Stimulated activated effector memory CD8-positive, alpha-beta T cell treated with anti-CD3 and anti-CD28 coated beads, Interleukin-12 subunit alpha, Interleukin-12 subunit beta, amount 100 ng/mL, for 72 hours (primary cell): ENCODE results near the gene DOCK9.
A peak's percentile ranks its signal among the peaks of the same experiment; 100 is the strongest.

Experiments used
- ATAC-seq: fragments of 150-1000 bp; cut with Tn5 transposase; 2 replicates; pipeline ENCODE4 v1.10.0; 2021
- DNase-seq, 2 donors: peaks; one replicate each; pipeline ENCODE4 v3.0.0; 2021 to 2022; ENCODE audit warnings: low spot score in 2 of 2
- H3K27ac Mint-ChIP-seq: one replicate; pipeline ENCODE4 v1.8.0; 2022; ENCODE audit warnings: mild to moderate bottlenecking, mixed read lengths
- H3K36me3 Mint-ChIP-seq: one replicate; pipeline ENCODE4 v1.8.0; 2022; ENCODE audit warnings: mild to moderate bottlenecking, mixed read lengths
- H3K4me1 Mint-ChIP-seq: one replicate; pipeline ENCODE4 v1.8.0; 2022; ENCODE audit warnings: mixed read lengths
- H3K4me3 Mint-ChIP-seq: one replicate; pipeline ENCODE4 v1.8.0; 2022; ENCODE audit warnings: mild to moderate bottlenecking, mixed read lengths
- H3K9me3 Mint-ChIP-seq: one replicate; pipeline ENCODE4 v1.8.0; 2022; ENCODE audit warnings: mixed read lengths

DOCK9 gene, protein sequence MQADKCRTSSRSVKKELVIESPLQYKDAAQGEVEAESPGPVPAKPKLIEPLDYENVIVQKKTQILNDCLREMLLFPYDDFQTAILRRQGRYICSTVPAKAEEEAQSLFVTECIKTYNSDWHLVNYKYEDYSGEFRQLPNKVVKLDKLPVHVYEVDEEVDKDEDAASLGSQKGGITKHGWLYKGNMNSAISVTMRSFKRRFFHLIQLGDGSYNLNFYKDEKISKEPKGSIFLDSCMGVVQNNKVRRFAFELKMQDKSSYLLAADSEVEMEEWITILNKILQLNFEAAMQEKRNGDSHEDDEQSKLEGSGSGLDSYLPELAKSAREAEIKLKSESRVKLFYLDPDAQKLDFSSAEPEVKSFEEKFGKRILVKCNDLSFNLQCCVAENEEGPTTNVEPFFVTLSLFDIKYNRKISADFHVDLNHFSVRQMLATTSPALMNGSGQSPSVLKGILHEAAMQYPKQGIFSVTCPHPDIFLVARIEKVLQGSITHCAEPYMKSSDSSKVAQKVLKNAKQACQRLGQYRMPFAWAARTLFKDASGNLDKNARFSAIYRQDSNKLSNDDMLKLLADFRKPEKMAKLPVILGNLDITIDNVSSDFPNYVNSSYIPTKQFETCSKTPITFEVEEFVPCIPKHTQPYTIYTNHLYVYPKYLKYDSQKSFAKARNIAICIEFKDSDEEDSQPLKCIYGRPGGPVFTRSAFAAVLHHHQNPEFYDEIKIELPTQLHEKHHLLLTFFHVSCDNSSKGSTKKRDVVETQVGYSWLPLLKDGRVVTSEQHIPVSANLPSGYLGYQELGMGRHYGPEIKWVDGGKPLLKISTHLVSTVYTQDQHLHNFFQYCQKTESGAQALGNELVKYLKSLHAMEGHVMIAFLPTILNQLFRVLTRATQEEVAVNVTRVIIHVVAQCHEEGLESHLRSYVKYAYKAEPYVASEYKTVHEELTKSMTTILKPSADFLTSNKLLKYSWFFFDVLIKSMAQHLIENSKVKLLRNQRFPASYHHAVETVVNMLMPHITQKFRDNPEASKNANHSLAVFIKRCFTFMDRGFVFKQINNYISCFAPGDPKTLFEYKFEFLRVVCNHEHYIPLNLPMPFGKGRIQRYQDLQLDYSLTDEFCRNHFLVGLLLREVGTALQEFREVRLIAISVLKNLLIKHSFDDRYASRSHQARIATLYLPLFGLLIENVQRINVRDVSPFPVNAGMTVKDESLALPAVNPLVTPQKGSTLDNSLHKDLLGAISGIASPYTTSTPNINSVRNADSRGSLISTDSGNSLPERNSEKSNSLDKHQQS (N-terminal part only)

GRCh38 chr13:98977568-98978265 is at the start of gene DOCK9:
Gene DOCK9 (minus strand): TSS chr13:98978064. CDS start chr13:98977909, 155 bp downstream.
- ATAC-seq, result no peak
- no peaks in the 10 kb centered on the region for H3K9me3 Mint-ChIP-seq
- H3K4me3 Mint-ChIP-seq, result no peak within 1 kb of the TSS
- H3K36me3 Mint-ChIP-seq, result no peaks in the 10 kb centered on the region
- DNase-seq, result no peak
- peaks cover 51% of the 10 kb centered on the region for H3K4me1 Mint-ChIP-seq
- H3K27ac Mint-ChIP-seq, result no peak within 1 kb of the TSS

DNA sequence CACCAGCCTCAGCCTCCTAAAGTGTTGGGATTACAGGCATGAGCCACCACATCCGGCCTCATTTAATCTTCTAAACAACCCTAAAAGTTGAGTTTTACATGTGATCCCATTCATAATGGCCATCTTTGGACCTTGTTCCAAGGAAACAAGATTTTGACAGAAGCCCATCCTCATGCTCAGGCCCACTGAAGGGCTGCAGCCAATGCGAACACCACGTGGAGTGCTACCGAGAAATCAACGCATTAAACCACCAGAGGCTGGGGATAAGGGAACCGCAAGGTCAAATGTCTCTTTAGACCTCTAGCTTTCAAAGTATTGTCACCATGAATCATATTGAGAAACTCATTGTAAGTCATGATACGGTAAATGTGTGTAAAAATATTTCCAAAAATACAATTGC is 49.4 kb upstream of the DOCK9 start:
- peaks cover 3% of the 10 kb centered on the region for H3K9me3 Mint-ChIP-seq
- peak; percentile 72 for ATAC-seq
- peaks cover 6% of the 10 kb centered on the region for H3K36me3 Mint-ChIP-seq
- peak overlapping the region; percentile 45 for H3K4me3 Mint-ChIP-seq
- H3K4me1 Mint-ChIP-seq, result peaks cover 64% of the 10 kb centered on the region
- H3K27ac Mint-ChIP-seq, result peak overlapping the region; percentile 90
- DNase-seq, result peak in 1 of 2 donors; percentile 70

DNA sequence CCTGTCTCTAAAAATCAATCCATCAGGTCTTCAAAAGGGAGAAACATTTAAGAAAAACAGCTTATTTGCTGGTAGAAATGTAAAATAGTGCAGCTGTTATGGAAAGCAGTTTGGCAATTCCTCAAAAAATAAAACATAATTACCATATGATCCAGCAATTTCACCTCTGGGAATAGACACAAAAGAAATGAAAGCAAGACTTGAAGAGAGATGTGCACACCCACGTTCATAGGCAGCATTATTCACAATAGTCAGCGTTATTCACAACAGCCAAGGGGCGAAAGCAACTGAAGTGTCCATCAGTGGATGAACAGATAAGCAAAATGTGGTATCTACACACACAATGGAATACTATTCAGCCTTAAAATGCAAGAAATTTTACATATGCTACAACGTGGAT is 45.1 kb upstream of the DOCK9 start:
- DNase-seq (peak in 1 of 2 donors; percentile 2), ATAC-seq (no peak)
- H3K36me3 Mint-ChIP-seq, result peaks cover 6% of the 10 kb centered on the region
- no peaks in the 10 kb centered on the region for H3K9me3 Mint-ChIP-seq
- H3K4me3 Mint-ChIP-seq, result no peak overlapping the region
- H3K4me1 Mint-ChIP-seq, result peaks cover 68% of the 10 kb centered on the region
- no peak overlapping the region for H3K27ac Mint-ChIP-seq

GRCh38 chr13:99018418-99019180 is 40.7 kb upstream of the DOCK9 start:
- Mint-ChIP-seq H3K36me3 (no peaks in the 10 kb centered on the region), H3K4me1 (peaks cover 60% of the 10 kb centered on the region), H3K4me3 (no peak overlapping the region), H3K9me3 (no peaks in the 10 kb centered on the region), H3K27ac (peak overlapping the region; percentile 1)
- ATAC-seq (peak; percentile 84), DNase-seq (peak in 1 of 2 donors; percentile 47)

DNA sequence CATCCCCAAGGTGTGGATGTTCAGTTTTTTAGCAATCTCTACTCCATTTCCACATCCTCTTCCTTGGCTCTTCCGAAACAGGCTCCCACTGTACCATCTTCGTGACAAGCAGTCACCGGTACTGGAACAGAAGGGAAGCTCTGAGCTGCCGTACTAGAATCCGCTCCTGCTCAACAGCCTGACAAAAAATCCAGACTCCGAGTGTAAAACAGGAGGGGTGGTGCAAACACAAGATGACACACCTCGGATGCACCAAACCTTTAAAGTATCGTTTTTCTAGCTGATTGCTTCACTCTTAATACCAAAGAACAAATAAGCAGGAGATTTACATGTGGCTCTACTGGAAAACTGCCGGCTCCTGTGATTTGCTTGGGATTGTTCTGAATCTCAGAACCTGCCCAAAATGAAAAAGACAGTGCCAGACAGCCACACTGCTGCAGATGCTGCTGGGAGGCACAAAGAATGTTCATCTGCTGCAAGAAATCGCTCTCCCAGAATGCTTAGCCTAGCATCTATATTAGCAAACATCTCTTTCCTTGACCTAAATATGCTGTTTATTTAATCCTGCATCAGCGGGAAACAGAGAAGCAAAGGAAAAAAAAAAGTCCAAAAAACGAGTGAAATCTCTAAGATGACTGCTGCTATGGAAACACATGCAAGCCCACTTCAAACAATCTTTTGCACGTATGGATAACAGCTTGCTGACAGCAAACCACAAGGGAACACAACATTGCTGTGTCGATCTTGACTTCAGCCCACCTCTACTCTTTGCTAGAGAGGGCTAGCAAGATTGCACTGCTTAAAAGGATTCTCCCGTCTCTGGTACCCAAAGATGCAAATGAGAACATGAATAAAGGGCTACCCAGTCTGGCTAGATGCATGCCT is 38.0 kb upstream of the DOCK9 start:
- H3K9me3 Mint-ChIP-seq, result no peaks in the 10 kb centered on the region
- DNase-seq (peak in 1 of 2 donors; percentile 33), ATAC-seq (peak; percentile 20)
- H3K4me1 Mint-ChIP-seq, result peaks cover 59% of the 10 kb centered on the region
- H3K27ac Mint-ChIP-seq, result peak overlapping the region; percentile 39
- no peak overlapping the region for H3K4me3 Mint-ChIP-seq
- no peaks in the 10 kb centered on the region for H3K36me3 Mint-ChIP-seq

DNA sequence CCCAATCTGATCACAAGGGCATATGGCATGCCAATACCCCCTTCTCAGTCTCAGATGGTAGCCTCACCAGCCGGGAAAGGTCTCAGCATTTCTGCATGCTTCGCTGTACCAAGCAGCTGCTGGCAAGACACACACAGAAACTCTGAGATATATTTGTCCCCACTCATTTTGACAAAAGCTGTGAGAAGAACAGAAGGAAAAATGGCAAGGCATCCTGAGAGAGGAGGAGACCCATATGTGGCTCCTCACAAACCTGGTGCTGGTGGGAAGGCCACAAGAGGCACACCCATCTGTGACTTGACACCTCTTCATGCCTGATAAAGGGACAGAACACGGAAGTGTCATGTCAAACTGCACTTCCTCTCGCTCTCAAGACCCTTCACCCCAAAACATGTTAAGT is 36.7 kb upstream of the DOCK9 start:
- Mint-ChIP-seq H3K36me3 (no peaks in the 10 kb centered on the region), H3K9me3 (no peaks in the 10 kb centered on the region), H3K4me3 (no peak overlapping the region), H3K4me1 (peaks cover 57% of the 10 kb centered on the region), H3K27ac (no peak overlapping the region)
- DNase-seq (peak in 1 of 2 donors; percentile 40), ATAC-seq (no peak)

DNA sequence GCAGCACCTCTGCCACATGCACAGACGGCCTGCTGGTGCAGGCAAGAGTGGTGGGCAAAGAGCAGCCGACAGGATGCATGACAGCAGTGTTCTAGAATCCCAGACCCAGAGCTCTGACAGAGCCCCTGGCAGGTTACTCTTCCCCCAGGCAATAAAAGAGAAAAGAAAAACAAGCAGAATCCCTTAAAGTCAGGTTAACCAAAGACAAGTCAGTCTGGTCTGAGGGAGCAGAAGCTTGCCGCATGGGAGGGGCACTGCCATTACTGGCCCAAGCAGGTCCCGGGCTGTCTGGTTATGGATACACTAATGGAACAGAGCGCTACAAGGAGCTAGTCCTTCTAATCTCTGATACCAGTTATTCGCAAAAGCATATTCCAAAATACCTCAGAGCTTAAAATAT is 36.1 kb upstream of the DOCK9 start:
- Mint-ChIP-seq H3K9me3 (no peaks in the 10 kb centered on the region), H3K36me3 (no peaks in the 10 kb centered on the region), H3K4me3 (no peak overlapping the region), H3K27ac (no peak overlapping the region), H3K4me1 (peaks cover 51% of the 10 kb centered on the region)
- no peak for ATAC-seq
- DNase-seq, result no peak

- no peaks in the 10 kb centered on the region for H3K36me3 Mint-ChIP-seq
- H3K27ac Mint-ChIP-seq, result no peak overlapping the region
- no peaks in the 10 kb centered on the region for H3K9me3 Mint-ChIP-seq
- ATAC-seq (no peak), DNase-seq (no peak)
- H3K4me3 Mint-ChIP-seq, result no peak overlapping the region
- peaks cover 42% of the 10 kb centered on the region for H3K4me1 Mint-ChIP-seq
Observed at GRCh38 chr13:99012539-99012938, 34.7 kb upstream of the DOCK9 start.

GRCh38 chr13:99009987-99010551 is 32.2 kb upstream of the DOCK9 start:
- Mint-ChIP-seq H3K9me3 (no peaks in the 10 kb centered on the region), H3K27ac (no peak overlapping the region), H3K4me3 (no peak overlapping the region), H3K36me3 (no peaks in the 10 kb centered on the region), H3K4me1 (peaks cover 20% of the 10 kb centered on the region)
- DNase-seq, result no peak
- ATAC-seq, result no peak

GRCh38 chr13:99008577-99008976 is 30.7 kb upstream of the DOCK9 start:
- Mint-ChIP-seq H3K36me3 (no peaks in the 10 kb centered on the region), H3K4me1 (peaks cover 14% of the 10 kb centered on the region), H3K27ac (no peak overlapping the region)

DNA sequence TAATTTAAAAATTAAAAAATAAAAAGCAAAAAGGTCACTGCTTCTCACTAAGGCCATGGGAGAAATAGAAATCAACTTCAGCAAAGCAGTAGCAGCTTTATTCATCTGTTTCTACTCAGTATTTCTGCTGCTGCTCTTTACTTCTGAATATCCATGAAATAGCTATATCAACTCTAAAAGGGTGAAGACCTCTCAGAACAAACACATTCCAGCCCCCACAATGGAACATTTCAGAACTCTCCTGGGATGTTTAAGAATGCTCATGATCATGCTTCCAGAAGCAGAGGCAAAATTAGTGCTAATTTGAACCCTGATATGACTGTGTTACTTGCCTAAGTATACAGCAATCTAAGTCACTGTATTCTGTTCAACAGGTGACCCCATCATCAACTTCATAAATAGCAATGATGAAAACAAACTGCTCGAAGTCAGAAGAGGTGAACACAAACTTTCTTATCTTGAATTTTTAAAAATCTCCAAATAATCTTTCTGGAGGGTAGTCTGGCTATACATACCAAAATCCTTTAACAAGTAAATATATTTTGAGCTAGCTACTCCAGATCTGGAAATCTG is 29.6 kb upstream of the DOCK9 start:
- Mint-ChIP-seq H3K27ac (no peak overlapping the region), H3K4me3 (no peak overlapping the region), H3K36me3 (no peaks in the 10 kb centered on the region), H3K9me3 (no peaks in the 10 kb centered on the region), H3K4me1 (peaks cover 19% of the 10 kb centered on the region)
- DNase-seq (no peak), ATAC-seq (no peak)

More at GRCh38 chr13:99008577-99008976, 30.7 kb upstream of the DOCK9 start:
- ATAC-seq (no peak), DNase-seq (no peak)
- no peak overlapping the region for H3K4me3 Mint-ChIP-seq
- H3K9me3 Mint-ChIP-seq, result no peaks in the 10 kb centered on the region

- Mint-ChIP-seq H3K9me3 (no peaks in the 10 kb centered on the region), H3K27ac (no peak overlapping the region), H3K4me1 (peaks cover 32% of the 10 kb centered on the region), H3K36me3 (no peaks in the 10 kb centered on the region), H3K4me3 (no peak overlapping the region)
- DNase-seq, result no peak
- ATAC-seq, result no peak
Observed at GRCh38 chr13:99005609-99006008, 27.7 kb upstream of the DOCK9 start.

- H3K4me1 Mint-ChIP-seq, result peaks cover 38% of the 10 kb centered on the region
Observed at GRCh38 chr13:99004978-99005377, 27.1 kb upstream of the DOCK9 start.

More at GRCh38 chr13:99004978-99005377, 27.1 kb upstream of the DOCK9 start:
- Mint-ChIP-seq H3K36me3 (no peaks in the 10 kb centered on the region), H3K9me3 (no peaks in the 10 kb centered on the region), H3K4me3 (no peak overlapping the region), H3K27ac (no peak overlapping the region)
- DNase-seq (no peak), ATAC-seq (no peak)
